Right kidney (tissue), 1 donor: ENCODE results near the gene KCNA2.

ENCODE experiments used
- DNase-seq: peaks from one replicate; pipeline ENCODE4 v3.0.0-alpha.2; 2016

Gene KCNA2

GRCh38 chr1:110628323-110629105, 22.4 kb upstream of the KCNA2 start:
- DNase-seq, result no peak

GRCh38 chr1:110627764-110628163, 21.6 kb upstream of the KCNA2 start:
- no peak for DNase-seq

GRCh38 chr1:110626889-110627288, 20.7 kb upstream of the KCNA2 start:
- DNase-seq, result no peak

- no peak for DNase-seq
These were observed 14.5 kb upstream of the KCNA2 start for GRCh38 chr1:110620686-110621085.

- DNase-seq, result no peak
These were observed 14.1 kb upstream of the KCNA2 start for GRCh38 chr1:110620250-110620615.

- peak; percentile 64 for DNase-seq
These were observed 13.5 kb upstream of the KCNA2 start for GRCh38 chr1:110619412-110620249.

GRCh38 chr1:110618668-110619067, 12.5 kb upstream of the KCNA2 start:
- no peak for DNase-seq

GRCh38 chr1:110617589-110617988, 11.4 kb upstream of the KCNA2 start:
- no peak for DNase-seq

GRCh38 chr1:110617116-110617515, 11.0 kb upstream of the KCNA2 start:
- DNase-seq, result no peak

- DNase-seq, result no peak
These were observed 10.4 kb upstream of the KCNA2 start for GRCh38 chr1:110616587-110616986.

- DNase-seq, result peak; percentile 27
These were observed 9.5 kb upstream of the KCNA2 start for GRCh38 chr1:110615548-110616130.

GRCh38 chr1:110612060-110612745, 6.0 kb upstream of the KCNA2 start:
- no peak for DNase-seq

GRCh38 chr1:110610696-110611286, 4.6 kb upstream of the KCNA2 start:
- no peak for DNase-seq

GRCh38 chr1:110610084-110610483, 3.9 kb upstream of the KCNA2 start:
- DNase-seq, result no peak

GRCh38 chr1:110608247-110608646, 2.1 kb upstream of the KCNA2 start:
- DNase-seq, result no peak

GRCh38 chr1:110607536-110608230, 1.5 kb upstream of the KCNA2 start:
- no peak for DNase-seq

GRCh38 chr1:110606657-110607535, 738 bp upstream of the KCNA2 start:
- peak; percentile 74 for DNase-seq

GRCh38 chr1:110605446-110605845, 712 bp downstream of the KCNA2 start:
- no peak for DNase-seq

- no peak for DNase-seq
These were observed 1.5 kb downstream of the KCNA2 start for GRCh38 chr1:110604586-110605148.

- DNase-seq, result no peak
These were observed 3.1 kb downstream of the KCNA2 start for GRCh38 chr1:110603058-110603457.
